HG03039 (cell line): ENCODE results near the gene WNT3.
"Not testable (repeated sequence)": the region's sequence is repeated elsewhere in the genome, so short reads cannot be mapped to it uniquely, and the experiment has no call there.

Experiments
- ATAC-seq: cut with Tn5 transposase; IDR thresholded peaks from one replicate; pipeline ENCODE4 v1.9.1; 2021; ENCODE audit warnings: mild to moderate bottlenecking, moderate library complexity; ENCODE audit not compliant: unreplicated experiment

The WNT3 gene

GRCh38 chr17:46788300-46788699 lies 30.2 kb downstream of the WNT3 start:
- ATAC-seq = no peak

DNA sequence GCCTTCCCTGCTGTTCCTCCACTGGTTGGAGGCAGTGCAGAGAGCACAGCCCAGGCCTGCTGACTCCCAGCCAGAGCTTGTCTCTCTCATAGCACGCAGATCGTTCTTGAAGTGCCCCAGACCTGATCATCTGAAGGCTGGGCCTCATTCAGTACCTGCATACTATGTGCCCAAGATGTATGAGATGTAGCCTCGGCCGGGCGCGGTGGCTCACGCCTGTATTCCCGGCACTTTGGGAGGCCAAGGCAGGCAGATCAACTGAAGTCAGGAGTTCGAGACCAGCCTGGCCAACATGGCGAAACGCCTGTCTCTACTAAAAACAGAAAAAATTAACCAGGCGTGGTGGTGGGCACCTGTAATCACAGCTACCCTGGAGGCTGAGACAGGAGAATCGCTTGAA lies 31.0 kb downstream of the WNT3 start:
- no peak for ATAC-seq

- no peak for ATAC-seq
Measured at GRCh38 chr17:46785696-46786095, 32.8 kb downstream of the WNT3 start.

- ATAC-seq = no peak
Measured at GRCh38 chr17:46783031-46783593, 35.4 kb downstream of the WNT3 start.

- ATAC-seq = no peak
Measured at GRCh38 chr17:46782250-46782953, 36.1 kb downstream of the WNT3 start.

DNA sequence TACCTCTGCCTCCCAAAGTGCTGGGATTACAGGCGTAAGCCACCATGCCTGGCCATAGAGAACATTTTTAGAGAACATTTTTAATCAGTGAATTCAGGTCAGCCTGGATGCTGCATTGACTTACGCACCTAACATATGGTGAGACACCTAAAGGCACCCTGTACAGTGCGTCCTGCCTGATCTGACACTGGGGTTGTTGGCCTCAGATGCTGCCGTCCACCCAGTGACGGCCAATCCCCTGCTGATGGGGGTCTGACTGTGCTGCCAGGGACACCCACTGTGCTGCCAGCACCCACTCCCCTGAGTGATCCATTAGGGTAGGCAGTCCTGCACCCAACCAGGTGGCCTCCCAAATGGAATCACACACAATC lies 38.5 kb downstream of the WNT3 start:
- no peak for ATAC-seq

- no peak for ATAC-seq
Measured at GRCh38 chr17:46777943-46778915, 40.3 kb downstream of the WNT3 start.

GRCh38 chr17:46776298-46777005 lies 42.0 kb downstream of the WNT3 start:
- ATAC-seq = no peak

GRCh38 chr17:46774108-46774737 lies 44.3 kb downstream of the WNT3 start:
- no peak for ATAC-seq

DNA sequence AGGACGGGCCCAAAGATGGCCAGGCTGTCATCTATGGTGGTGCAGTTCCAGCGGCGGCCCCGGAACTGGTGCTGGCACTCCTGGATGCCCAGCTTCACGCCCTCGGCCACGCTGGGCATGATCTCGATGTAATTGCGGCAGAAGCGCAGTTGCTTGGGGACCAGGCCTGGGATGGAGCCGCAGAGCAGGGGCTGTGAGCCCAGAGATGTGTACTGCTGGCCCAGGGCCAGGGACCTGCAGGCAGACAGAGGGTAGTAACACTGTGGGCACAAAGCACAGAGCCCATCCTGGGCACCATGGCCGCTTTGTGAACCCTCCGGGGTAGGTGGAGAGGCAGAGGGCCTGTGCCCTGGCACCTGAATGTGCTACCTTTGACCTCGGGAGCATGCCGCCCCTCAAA lies 44.8 kb downstream of the WNT3 start:
- ATAC-seq = no peak

GRCh38 chr17:46773221-46773605 lies 45.3 kb downstream of the WNT3 start:
- no peak for ATAC-seq

DNA sequence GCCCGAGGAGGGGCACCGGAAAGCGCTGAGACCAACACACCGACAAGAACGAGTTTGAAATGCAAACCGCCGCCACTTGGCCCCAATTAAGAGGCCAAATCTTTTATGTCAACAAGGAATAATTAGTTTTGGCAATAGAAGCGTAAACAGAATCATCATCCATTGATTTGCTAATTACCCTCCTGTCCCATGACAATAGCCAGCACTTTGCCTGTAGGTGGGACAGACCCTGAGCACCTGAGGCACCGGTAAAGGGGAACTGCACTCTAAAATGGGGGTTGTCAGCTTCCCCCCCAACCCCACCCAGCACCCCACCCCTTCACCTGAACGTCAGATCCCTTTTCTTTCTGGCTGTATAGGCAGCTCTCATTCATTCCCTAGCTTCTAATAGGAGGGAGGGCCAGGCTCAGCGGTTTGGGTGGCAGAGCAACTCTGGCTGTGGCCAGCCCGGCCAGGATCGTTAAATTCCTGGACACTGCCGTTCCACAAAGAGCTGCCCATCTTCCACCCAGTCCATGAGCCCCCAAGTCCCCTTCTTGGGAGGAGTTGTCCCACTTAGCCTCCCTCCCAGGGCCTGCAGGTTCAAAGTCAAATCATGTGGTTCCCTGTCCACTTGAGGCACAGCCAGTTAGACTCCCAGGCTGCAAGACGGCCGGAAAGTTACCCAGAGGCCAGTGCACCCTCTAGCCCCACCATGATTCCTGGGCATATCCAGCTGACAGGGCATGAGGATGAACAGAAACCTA lies 45.8 kb downstream of the WNT3 start:
- no peak for ATAC-seq

GRCh38 chr17:46771561-46772474 lies 46.7 kb downstream of the WNT3 start:
- ATAC-seq = no peak

DNA sequence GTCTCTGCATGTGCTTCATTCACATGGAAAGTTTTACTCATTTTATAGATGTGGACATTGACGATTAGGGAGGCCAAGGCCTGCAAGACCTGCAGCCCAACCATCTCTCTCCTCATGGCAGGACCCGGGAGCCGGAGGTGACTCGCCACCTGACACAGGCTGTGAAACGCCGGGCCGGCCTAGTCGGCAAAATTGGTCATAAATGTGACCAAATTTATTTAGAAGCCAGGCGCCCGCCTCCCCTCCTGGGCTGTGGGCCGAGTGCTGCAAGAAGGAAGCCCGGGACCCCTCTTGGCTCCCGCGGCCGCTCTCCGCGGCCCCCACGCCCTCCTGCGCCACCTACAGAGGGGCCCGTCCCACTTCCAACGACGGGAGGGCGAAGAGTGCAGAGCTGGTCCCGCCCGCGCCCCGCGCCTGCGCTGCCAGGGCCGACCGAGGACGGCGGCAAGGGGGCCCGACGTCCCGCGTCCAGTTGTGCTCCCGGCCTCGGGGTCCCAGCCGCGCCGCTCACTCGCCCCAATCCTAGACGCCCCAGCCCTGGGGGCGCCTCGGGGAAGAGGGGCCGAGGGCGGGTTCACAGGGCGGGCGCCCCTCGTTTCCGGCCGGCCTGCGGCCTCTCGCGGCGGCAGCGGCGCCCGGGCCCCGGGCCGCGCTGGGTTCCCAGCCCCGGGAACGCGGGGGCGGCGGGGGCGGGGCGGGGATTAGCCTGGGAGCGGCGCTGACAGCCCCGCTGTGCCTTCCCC lies 47.5 kb downstream of the WNT3 start:
- no peak for ATAC-seq

DNA sequence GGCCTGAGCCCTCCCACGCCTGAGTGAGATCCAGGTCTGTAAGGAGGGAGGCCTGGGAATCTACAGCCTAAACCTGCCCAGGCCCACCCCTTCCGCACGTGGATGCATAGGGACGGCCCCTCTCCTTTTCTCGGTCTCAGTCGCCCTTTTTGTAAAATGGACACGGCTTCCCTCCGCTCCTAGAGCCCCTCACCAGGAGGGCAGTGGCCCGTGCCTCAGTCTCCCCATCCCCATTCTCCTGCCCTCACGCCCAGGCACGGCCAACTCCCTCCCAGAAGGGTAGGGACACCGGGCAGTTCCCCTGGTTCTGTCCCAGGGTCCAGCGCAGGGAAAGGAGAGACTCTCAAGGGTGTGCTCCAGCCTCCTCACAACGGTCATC lies 48.1 kb downstream of the WNT3 start:
- ATAC-seq = no peak

- ATAC-seq = no peak
Measured at GRCh38 chr17:46769531-46770438, 48.7 kb downstream of the WNT3 start.

GRCh38 chr17:46768896-46769295 lies 49.6 kb downstream of the WNT3 start:
- ATAC-seq = not testable (repeated sequence)
